Measurements from ENCODE around the gene MRPL54. TPM values are rescaled to one million over a fixed set of nuclear protein-coding genes. Genes with fewer than 3 reads are reported as not detected.

Gene MRPL54
- total and polyA plus RNA-seq, 11 donors, result 58.9 to 153 (median 69.2) TPM

- Histone ChIP-seq H3K4me1 (peaks cover 0 to 17% (median 0%) of the 10 kb centered on the region in 12 donors), H3K27me3 (peaks cover 6 to 52% (median 27%) of the 10 kb centered on the region in 9 donors), H3K4me3 (peak within 1 kb of the TSS in 10 of 12 donors; percentile 10 to 59 (median 41)), H3K27ac (peak within 1 kb of the TSS in 1 of 12 donors; percentile 49), H3K9me3 (peaks cover 0 to 18% (median 15%) of the 10 kb centered on the region in 12 donors), H3K36me3 (no peaks in the 10 kb centered on the region)
- no peak for ATAC-seq
- TF ChIP-seq CTCF (IDR thresholded peaks at IDR 0.05) (no peak), POLR2A (IDR thresholded peaks at IDR 0.05) (no peak)
- WGBS, 4 donors, result 3 to 13% (median 7%) methylated on average over 23 to 100 of the region's 101 CpGs
- DNase-seq, result no peak
- intact Hi-C loops (cut with DNase I), result loop anchor here in 1 of 10 donors (5.0 kb wide), 1 partner anchor 36 kb away; no protein-coding TSS in a partner anchor
Observed at GRCh38 chr19:3785938-3786824, 23.7 kb downstream of the MRPL54 start, which contains the start of gene MATK. TSS of gene MATK (minus strand) at chr19:3786381. CDS start at chr19:3785135, 1,246 bp downstream.

- Histone ChIP-seq H3K4me1 (peaks cover 0 to 17% (median 0%) of the 10 kb centered on the region in 12 donors), H3K27me3 (peaks cover 6 to 30% (median 17%) of the 10 kb centered on the region in 9 donors), H3K9me3 (no peaks in the 10 kb centered on the region), H3K4me3 (no peak overlapping the region), H3K36me3 (no peaks in the 10 kb centered on the region), H3K27ac (peak overlapping the region in 1 of 12 donors; percentile 46)
- no peak for ATAC-seq
- WGBS, 4 donors, result 46 to 59% (median 51%) methylated on average over 15 to 16 of the region's 16 CpGs
- DNase-seq, result no peak
- no peak for TF ChIP-seq CTCF (IDR thresholded peaks at IDR 0.05)
- no peak for TF ChIP-seq POLR2A (IDR thresholded peaks at IDR 0.05)
- intact Hi-C loops (cut with DNase I), result loop anchor here in 1 of 10 donors (5.0 kb wide), 1 partner anchor 33 kb away; no protein-coding TSS in a partner anchor
Observed at GRCh38 chr19:3788996-3789778, 26.7 kb downstream of the MRPL54 start.

- intact Hi-C loops (cut with DNase I), result no loop called here
- ATAC-seq, result no peak
Observed at GRCh38 chr19:3790209-3790734, 27.8 kb downstream of the MRPL54 start.

More at GRCh38 chr19:3790209-3790734, 27.8 kb downstream of the MRPL54 start:
- Histone ChIP-seq H3K4me3 (no peak overlapping the region), H3K9me3 (no peaks in the 10 kb centered on the region), H3K36me3 (no peaks in the 10 kb centered on the region), H3K27me3 (peaks cover 6 to 19% (median 9%) of the 10 kb centered on the region in 9 donors), H3K4me1 (peaks cover 0 to 13% (median 0%) of the 10 kb centered on the region in 12 donors), H3K27ac (no peak overlapping the region)
- TF ChIP-seq POLR2A (IDR thresholded peaks at IDR 0.05) (no peak), CTCF (IDR thresholded peaks at IDR 0.05) (no peak)
- DNase-seq, result no peak
- WGBS, 4 donors, result 67 to 75% (median 71%) methylated on average over 6 of the region's 6 CpGs

All from heart left ventricle (tissue), 16 donors.